Heart left ventricle (tissue), 16 donors: ENCODE data around the gene HCN4. TPM values are rescaled to one million over a fixed set of nuclear protein-coding genes. Genes with fewer than 3 reads are reported as not detected.
A peak's percentile ranks its signal among the peaks of the same experiment; 100 is the strongest.

ENCODE experiments used
- ATAC-seq, 4 donors: fragments of 200-7000 bp; cut with Tn5 transposase; one replicate each; pipeline ENCODE4 v1.9.1; 2020 to 2022; ENCODE audit warnings: moderate library complexity in 4 of 4, mild to moderate bottlenecking in 3 of 4, moderate number of reproducible peaks in 1 of 4
- DNase-seq, 5 donors: peaks; one replicate each; pipeline ENCODE4 v3.0.0-alpha.2; 2020
- H3K27ac ChIP-seq, 12 donors: fragments of 200-600 bp; sonication (generic) in 4 of 12; one replicate each; pipeline versions ENCODE4 v1.5.0 to v1.8.0; 2016 to 2022; ENCODE audit warnings: mild to moderate bottlenecking in 2 of 12
- H3K27me3 ChIP-seq, 9 donors: fragments of 200-600 bp; sonication (generic) in 2 of 9; one replicate each; pipeline versions ENCODE4 v1.5.1 to v1.8.0; 2016 to 2022; ENCODE audit warnings: mild to moderate bottlenecking in 3 of 9
- H3K36me3 ChIP-seq, 9 donors: fragments of 200-600 bp; sonication (generic) in 2 of 9; one replicate each; pipeline versions ENCODE4 v1.5.0 to v1.8.0; 2018 to 2022; ENCODE audit warnings: mild to moderate bottlenecking in 2 of 9
- H3K4me1 ChIP-seq, 12 donors: fragments of 200-600 bp; sonication (generic) in 4 of 12; one replicate each; pipeline versions ENCODE4 v1.5.0 to v1.8.0; 2016 to 2022; ENCODE audit warnings: mild to moderate bottlenecking in 3 of 12
- H3K4me3 ChIP-seq, 12 donors: fragments of 200-600 bp; sonication (generic) in 4 of 12; one replicate each; pipeline versions ENCODE4 v1.5.0 to v1.8.0; 2017 to 2022; ENCODE audit warnings: mild to moderate bottlenecking in 9 of 12, moderate library complexity in 4 of 12
- H3K9me3 ChIP-seq, 12 donors: fragments of 200-600 bp; sonication (generic) in 4 of 12; one replicate each; pipeline versions ENCODE4 v1.5.0 to v1.8.0; 2016 to 2022; ENCODE audit warnings: mild to moderate bottlenecking in 1 of 12
- CTCF ChIP-seq, 12 donors: fragments of 200-600 bp; sonication (generic) in 4 of 12; IDR thresholded peaks; one replicate each; pipeline versions ENCODE4 v1.5.0 to v1.8.0; 2018 to 2022; ENCODE audit warnings: antibody characterized with exemption in 12 of 12, mild to moderate bottlenecking in 5 of 12
- POLR2A ChIP-seq, 2 donors: fragments of 450-650 bp; IDR thresholded peaks; one replicate each; pipeline ENCODE4 v1.6.1; 2017; ENCODE audit warnings: antibody characterized with exemption in 2 of 2, mild to moderate bottlenecking in 2 of 2, moderate library complexity in 2 of 2
- WGBS, 4 donors: extraction: QIAGEN DNeasy Blood & Tissue Kit in 2 of 4; methylation state at CpG; one replicate each; pipeline versions ENCODE4 v1.1.5 to v1.1.7; 2013 to 2018; 5-methylcytosine and 5-hydroxymethylcytosine counted together
- intact Hi-C, 10 donors: fragments of 100-400 bp; cut with DNase I; formaldehyde crosslinking; loops; one replicate each; pipeline versions ENCODE4 v1.11.1 to v1.14.2; 2022
- polyA plus RNA-seq, 2 donors: library from polyadenylated mRNA; stranded (reverse); fragments of 200-250 nt; gene quantifications; one replicate each; pipeline ENCODE4 v1.2.3, GENCODE V29; 2013
- total RNA-seq, 9 donors: library from RNA; depleted of rRNA in 2 of 9; stranded (reverse); fragments of >200 nt in 2 of 9; fragmentation: NEBNext Ultra II Directional in 3 of 9; extraction: Animal tissue kit (Norgen Biotek cat#: 25700) in 3 of 9; gene quantifications; one replicate each; pipeline versions ENCODE4 v1.1.0 to v1.2.4, GENCODE V29; 2016 to 2023
- donor health status: ischemic (EF 13 %, LVEDD 7.1; RV severe dilation, severe dysfunction).
- donor health status: healthy with polysubstance abuse.
- donor health status: DM: no; HTN: yes; CAD: no.
- donor health status: DM: no; HTN: no; CAD: no.
- donor health status: ischemic (EF 25% LVEDD 6.9; RV normal size, moderate dysfunction).
- donor health status: ischemic (EF 25% LVEDD 5.7; RV mildly dilated, moderate dysfunction).
- donor health status: healthy.
- donor health status: DM: yes; HTN: yes; CAD: no.
- donor health status: ischemic (EF 35%, LVEDD 5.7; RV mildly dilated, moderate dysfunction).
- donor health status: nonischemic (EF 11% LVEDD 7.7; RV severe dilation, severe dysfunction).
- donor health status: DM: yes; HTN: yes; CAD: no.
- donor health status: PGD.
- donor health status: ischemic (EF 29% LVEDD 5.4; RV normal size, mild dysfunction).
- donor health status: nonischemic (EF 23%, LVEDD 6.1; RV moderate dilation, normal function).

The HCN4 gene
- total and polyA plus RNA-seq, 11 donors = 5.1 to 23.0 (median 8.4) TPM

GRCh38 chr15:73335471-73335870, 33.3 kb downstream of the HCN4 start:
- Histone ChIP-seq H3K27ac (no peak overlapping the region), H3K4me1 (peaks cover 0 to 26% (median 3%) of the 10 kb centered on the region in 12 donors), H3K36me3 (no peaks in the 10 kb centered on the region), H3K9me3 (no peaks in the 10 kb centered on the region), H3K27me3 (no peaks in the 10 kb centered on the region), H3K4me3 (no peak overlapping the region)
- WGBS, 4 donors = 60 to 80% (median 71%) methylated on average over 4 to 5 of the region's 5 CpGs
- no peak for ATAC-seq
- TF ChIP-seq CTCF (IDR thresholded peaks at IDR 0.05) (no peak), POLR2A (IDR thresholded peaks at IDR 0.05) (no peak)
- intact Hi-C loops = no loop called here
- peak in 2 of 5 donors; percentile 24 to 51 for DNase-seq

- Histone ChIP-seq H3K36me3 (no peaks in the 10 kb centered on the region), H3K27me3 (no peaks in the 10 kb centered on the region), H3K27ac (no peak overlapping the region), H3K4me3 (no peak overlapping the region), H3K4me1 (peaks cover 0 to 31% (median 6%) of the 10 kb centered on the region in 12 donors), H3K9me3 (no peaks in the 10 kb centered on the region)
- no peak for ATAC-seq
- TF ChIP-seq CTCF (IDR thresholded peaks at IDR 0.05) (no peak), POLR2A (IDR thresholded peaks at IDR 0.05) (no peak)
- peak in 2 of 5 donors; percentile 17 to 33 for DNase-seq
- intact Hi-C loops = no loop called here
- WGBS, 4 donors = 52 to 81% (median 65%) methylated on average over 7 to 9 of the region's 9 CpGs
Measured at GRCh38 chr15:73335026-73335425, 33.7 kb downstream of the HCN4 start.

GRCh38 chr15:73334086-73334485, 34.7 kb downstream of the HCN4 start:
- Histone ChIP-seq H3K36me3 (peaks cover 0 to 4% (median 0%) of the 10 kb centered on the region in 9 donors), H3K27ac (no peak overlapping the region), H3K27me3 (no peaks in the 10 kb centered on the region), H3K4me3 (no peak overlapping the region), H3K4me1 (peaks cover 0 to 29% (median 6%) of the 10 kb centered on the region in 12 donors), H3K9me3 (no peaks in the 10 kb centered on the region)
- DNase-seq = peak in 2 of 5 donors; percentile 4 to 22
- no peak for ATAC-seq
- intact Hi-C loops = no loop called here
- 86 to 93% (median 91%) methylated on average over 5 to 6 of the region's 6 CpGs for WGBS, 4 donors
- TF ChIP-seq CTCF (IDR thresholded peaks at IDR 0.05) (no peak), POLR2A (IDR thresholded peaks at IDR 0.05) (no peak)

GRCh38 chr15:73333001-73333400, 35.8 kb downstream of the HCN4 start:
- H3K27me3 ChIP-seq = no peaks in the 10 kb centered on the region
- ATAC-seq = no peak
- H3K4me1 ChIP-seq = peaks cover 0 to 26% (median 6%) of the 10 kb centered on the region in 12 donors
- peak in 1 of 5 donors; percentile 6 for DNase-seq
- H3K27ac ChIP-seq = no peak overlapping the region
- intact Hi-C loops = no loop called here
- no peak for TF ChIP-seq POLR2A (IDR thresholded peaks at IDR 0.05)
- TF ChIP-seq CTCF (IDR thresholded peaks at IDR 0.05) = no peak
- H3K36me3 ChIP-seq = peaks cover 0 to 6% (median 0%) of the 10 kb centered on the region in 9 donors
- no peak overlapping the region for H3K4me3 ChIP-seq
- no peaks in the 10 kb centered on the region for H3K9me3 ChIP-seq
- WGBS, 4 donors = 85 to 89% (median 87%) methylated on average over 2 of the region's 2 CpGs
